Measurements from ENCODE around the gene GUCY2C.

The GUCY2C gene

GRCh38 chr12:14643251-14643650 lies 53.1 kb downstream of the GUCY2C start:
- in situ Hi-C loops (cut with HindIII; ENCODE audit: low sequenced_read_pairs), result no loop called here
- no peak for DNase-seq (ENCODE audit: low read depth)
- no peak overlapping the region for H3K4me3 ChIP-seq (ENCODE audit: low read depth, low read length)
- no peak for TF ChIP-seq CTCF (IDR thresholded peaks at IDR 0.05; ENCODE audit: low read depth, low read length, missing control alignments)

- TF ChIP-seq CTCF (IDR thresholded peaks at IDR 0.05; ENCODE audit: low read depth, low read length, missing control alignments), result no peak
- in situ Hi-C loops (cut with HindIII; ENCODE audit: low sequenced_read_pairs), result no loop called here
- DNase-seq (ENCODE audit: low read depth), result no peak
- no peak overlapping the region for H3K4me3 ChIP-seq (ENCODE audit: low read depth, low read length)
Observed at GRCh38 chr12:14638066-14638465, 58.3 kb downstream of the GUCY2C start.

- DNase-seq (ENCODE audit: low read depth), result no peak
- no peak overlapping the region for H3K4me3 ChIP-seq (ENCODE audit: low read depth, low read length)
- in situ Hi-C loops (cut with HindIII; ENCODE audit: low sequenced_read_pairs), result no loop called here
- no peak for TF ChIP-seq CTCF (IDR thresholded peaks at IDR 0.05; ENCODE audit: low read depth, low read length, missing control alignments)
Observed at GRCh38 chr12:14635776-14636175, 60.6 kb downstream of the GUCY2C start.

- DNase-seq (ENCODE audit: low read depth), result no peak
- in situ Hi-C loops (cut with HindIII; ENCODE audit: low sequenced_read_pairs), result no loop called here
- no peak overlapping the region for H3K4me3 ChIP-seq (ENCODE audit: low read depth, low read length)
- TF ChIP-seq CTCF (IDR thresholded peaks at IDR 0.05; ENCODE audit: low read depth, low read length, missing control alignments), result no peak
Observed at GRCh38 chr12:14630793-14631192, 65.6 kb downstream of the GUCY2C start.

- in situ Hi-C loops (cut with HindIII; ENCODE audit: low sequenced_read_pairs), result no loop called here
- no peak overlapping the region for H3K4me3 ChIP-seq (ENCODE audit: low read depth, low read length)
- peak; percentile 55 for DNase-seq (ENCODE audit: low read depth)
- peak; percentile 100 for TF ChIP-seq CTCF (IDR thresholded peaks at IDR 0.05; ENCODE audit: low read depth, low read length, missing control alignments)
Observed at GRCh38 chr12:14629832-14630710, 66.3 kb downstream of the GUCY2C start.

GRCh38 chr12:14628771-14629170 lies 67.6 kb downstream of the GUCY2C start:
- DNase-seq (ENCODE audit: low read depth), result no peak
- no peak for TF ChIP-seq CTCF (IDR thresholded peaks at IDR 0.05; ENCODE audit: low read depth, low read length, missing control alignments)
- in situ Hi-C loops (cut with HindIII; ENCODE audit: low sequenced_read_pairs), result no loop called here
- no peak overlapping the region for H3K4me3 ChIP-seq (ENCODE audit: low read depth, low read length)

Measured in astrocyte of the cerebellum (primary cell).